ENCODE data around the gene PHTF2. TPM values are rescaled to one million over a fixed set of nuclear protein-coding genes. Genes with fewer than 3 reads are reported as not detected.

The PHTF2 gene
- total and polyA plus RNA-seq, 10 of the 15 experiments (the other 5 are each of a cell fraction or from before 2014, with no cell fraction given): 12.9 to 41.8 (median 27.0) TPM

DNA sequence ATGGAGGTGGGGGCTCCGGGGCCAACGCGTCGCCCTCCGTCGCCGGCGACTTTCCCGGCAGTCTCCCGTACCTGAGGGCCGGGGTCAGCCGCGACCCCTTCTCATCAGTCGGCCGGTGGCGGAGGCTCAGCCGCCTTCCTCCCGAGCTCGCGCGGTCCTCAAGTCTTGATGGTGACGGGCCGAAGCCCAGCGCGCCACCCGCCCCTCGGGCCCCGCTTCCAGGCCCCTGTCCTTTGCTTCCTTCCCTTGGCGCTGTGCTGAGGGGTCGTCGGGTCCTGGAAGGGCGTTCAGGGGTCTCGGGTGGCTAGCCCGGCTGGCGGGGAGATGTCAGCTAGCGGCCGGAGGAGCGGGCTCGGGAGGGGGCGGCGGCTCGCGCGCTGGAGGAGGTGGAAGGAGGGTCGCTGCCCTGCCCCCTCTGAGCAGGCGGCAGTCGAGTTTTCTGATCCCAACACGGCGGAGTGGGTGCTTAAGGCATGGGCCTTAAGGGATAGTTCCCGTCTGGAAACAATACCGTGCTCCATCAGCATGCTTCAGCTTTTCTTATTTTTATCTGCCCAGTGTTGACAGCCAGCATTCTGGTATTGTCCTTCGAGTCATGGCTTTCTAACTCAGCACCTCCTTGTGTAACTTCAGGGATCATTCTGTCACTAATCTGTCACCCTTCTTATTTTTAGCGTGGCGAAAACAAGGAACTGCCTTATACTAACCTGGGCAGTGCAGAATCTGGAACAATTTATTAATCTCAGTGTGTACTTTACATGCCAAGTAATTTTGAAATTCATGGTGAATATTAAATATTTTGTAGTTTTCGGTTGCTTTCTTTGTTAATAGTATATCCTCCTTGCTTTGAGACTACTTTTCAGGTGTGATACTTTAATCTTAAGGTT lies 748 bp downstream of the PHTF2 start:
- peak overlapping the region; percentile 83 for H3K4me2 ChIP-seq (ENCODE audit: control insufficient read depth, insufficient read depth)
- H3K36me3 ChIP-seq (ENCODE audit: control insufficient read depth in 2 of 2, insufficient read depth in 2 of 2, low read length in 1 of 2): peaks cover 0 to 3% of the 10 kb centered on the region in 2 experiments; a peak in 1 of 4 replicates
- peak overlapping the region; percentile 62 for H2AFZ ChIP-seq (ENCODE audit: control insufficient read depth, low read depth, low read length)
- SMC1A ChIA-PET (ENCODE audit: uncharacterized antibody, unreplicated experiment): interaction anchor here (0.6 to 2.0 kb wide), 6 partner anchors 38 to 136 kb away, joined by 3 to 5 read pairs (median 4); no protein-coding TSS in a partner anchor
- 2% methylated on average over 55 of the region's 55 CpGs for WGBS (ENCODE audit: insufficient coverage, insufficient replicate concordance, low lambda C conversion rate, missing lambda C conversion rate)
- POLR2A ChIA-PET: interaction anchor here (0.6 to 2.0 kb wide), 2 partner anchors 41 to 101 kb away, joined by 5 to 6 read pairs; no protein-coding TSS in a partner anchor
- H3K4me3 ChIP-seq: peak overlapping the region; percentile 94
- H3K27me3 ChIP-seq (replicated peaks in 1 of 2; ENCODE audit: control insufficient read depth in 2 of 2, insufficient read depth in 2 of 2, low read length in 1 of 2): no peaks in the 10 kb centered on the region
- no peaks in the 10 kb centered on the region for H4K20me1 ChIP-seq (ENCODE audit: control insufficient read depth, insufficient read depth)
- in situ Hi-C loops (cut with MboI) (no loop called here), intact Hi-C loops (cut with micrococcal nuclease; ENCODE audit: unreplicated experiment) (loop anchor here (2.0 kb wide), 2 partner anchors 103 to 107 kb away; partner anchors contain the start of gene RSBN1L)
- peak overlapping the region; percentile 79 for H3K9ac ChIP-seq (ENCODE audit: control insufficient read depth, insufficient read depth, low read length)
- BruUV-seq (replicated peaks): no TSS peak
- CTCF ChIA-PET: interaction anchor here (0.6 to 2.2 kb wide), 7 partner anchors 13 to 173 kb away, joined by 3 to 11 read pairs (median 3); no protein-coding TSS in a partner anchor
- DNase-seq (ENCODE audit: low read depth, low spot score): no peak
- peak overlapping the region; percentile 76 for H3K27ac ChIP-seq (ENCODE audit: control insufficient read depth, insufficient read depth)
- H3K4me1 ChIP-seq (ENCODE audit: control insufficient read depth, insufficient read depth, low read length): peaks cover 16% of the 10 kb centered on the region
- TF ChIP-seq ASH2L (IDR thresholded peaks at IDR 0.05; ENCODE audit: borderline replicate concordance, low read depth) (peak; percentile 40; the same call in 1 of the 2 replicates), SPI1 (IDR thresholded peaks at IDR 0.05; ENCODE audit: borderline replicate concordance, insufficient read depth, low read depth, low read length) (peak; percentile 39; the same call in 1 of the 2 replicates), POLR2A (IDR thresholded peaks at IDR 0.05; ENCODE audit: low read depth, low read length) (0 out of 2 replicates have a peak, but pooled peaks have one; percentile 32), CREB1 (IDR thresholded peaks at IDR 0.05; ENCODE audit: low read depth) (no peak), GATAD2B (conservative IDR thresholded peaks at IDR 0.05; ENCODE audit: low read depth) (peak; percentile 89; the same call in 1 of the 2 replicates), TCF7 (IDR thresholded peaks at IDR 0.05; ENCODE audit: borderline replicate concordance) (no peak), FOS (IDR thresholded peaks at IDR 0.05; ENCODE audit: borderline replicate concordance, extremely low read depth, insufficient read length) (no peak), MEF2B (IDR thresholded peaks at IDR 0.05; ENCODE audit: partially characterized antibody, poor library complexity, severe bottlenecking) (peak; percentile 33), MXI1 (IDR thresholded peaks at IDR 0.05; ENCODE audit: low read depth, low read length) (0 out of 2 replicates have a peak, but pooled peaks have one; percentile 23), SMARCA5 (IDR thresholded peaks at IDR 0.05) (peak; percentile 7; the same call in 1 of the 2 replicates)
- TF ChIP-seq, protein P1, sequence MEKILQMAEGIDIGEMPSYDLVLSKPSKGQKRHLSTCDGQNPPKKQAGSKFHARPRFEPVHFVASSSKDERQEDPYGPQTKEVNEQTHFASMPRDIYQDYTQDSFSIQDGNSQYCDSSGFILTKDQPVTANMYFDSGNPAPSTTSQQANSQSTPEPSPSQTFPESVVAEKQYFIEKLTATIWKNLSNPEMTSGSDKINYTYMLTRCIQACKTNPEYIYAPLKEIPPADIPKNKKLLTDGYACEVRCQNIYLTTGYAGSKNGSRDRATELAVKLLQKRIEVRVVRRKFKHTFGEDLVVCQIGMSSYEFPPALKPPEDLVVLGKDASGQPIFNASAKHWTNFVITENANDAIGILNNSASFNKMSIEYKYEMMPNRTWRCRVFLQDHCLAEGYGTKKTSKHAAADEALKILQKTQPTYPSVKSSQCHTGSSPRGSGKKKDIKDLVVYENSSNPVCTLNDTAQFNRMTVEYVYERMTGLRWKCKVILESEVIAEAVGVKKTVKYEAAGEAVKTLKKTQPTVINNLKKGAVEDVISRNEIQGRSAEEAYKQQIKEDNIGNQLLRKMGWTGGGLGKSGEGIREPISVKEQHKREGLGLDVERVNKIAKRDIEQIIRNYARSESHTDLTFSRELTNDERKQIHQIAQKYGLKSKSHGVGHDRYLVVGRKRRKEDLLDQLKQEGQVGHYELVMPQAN (conservative IDR thresholded peaks at IDR 0.05): 0 out of 2 replicates have a peak, but pooled peaks have one; percentile 43
- TF ChIP-seq, protein P2, sequence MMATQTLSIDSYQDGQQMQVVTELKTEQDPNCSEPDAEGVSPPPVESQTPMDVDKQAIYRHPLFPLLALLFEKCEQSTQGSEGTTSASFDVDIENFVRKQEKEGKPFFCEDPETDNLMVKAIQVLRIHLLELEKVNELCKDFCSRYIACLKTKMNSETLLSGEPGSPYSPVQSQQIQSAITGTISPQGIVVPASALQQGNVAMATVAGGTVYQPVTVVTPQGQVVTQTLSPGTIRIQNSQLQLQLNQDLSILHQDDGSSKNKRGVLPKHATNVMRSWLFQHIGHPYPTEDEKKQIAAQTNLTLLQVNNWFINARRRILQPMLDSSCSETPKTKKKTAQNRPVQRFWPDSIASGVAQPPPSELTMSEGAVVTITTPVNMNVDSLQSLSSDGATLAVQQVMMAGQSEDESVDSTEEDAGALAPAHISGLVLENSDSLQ (IDR thresholded peaks at IDR 0.05): 0 out of 2 replicates have a peak, but pooled peaks have one; percentile 26
- ATAC-seq: peak; percentile 6
- RAD21 ChIA-PET (ENCODE audit: unreplicated experiment): interaction anchor here (1.1 to 1.2 kb wide), 2 partner anchors 64 to 141 kb away, joined by 3 to 5 read pairs; no protein-coding TSS in a partner anchor
- H3K79me2 ChIP-seq (ENCODE audit: control insufficient read depth, insufficient read depth, low read length): peaks cover 89% of the 10 kb centered on the region
- H3K9me3 ChIP-seq (replicated peaks; ENCODE audit: control insufficient read depth, insufficient read depth, low read length): no peaks in the 10 kb centered on the region; the same call in 1 of the 3 replicates
- FAIRE-seq: no peak
